Measurements from ENCODE around the gene MCRIP1. TPM values are rescaled to one million over a fixed set of nuclear protein-coding genes. Genes with fewer than 3 reads are reported as not detected.

The MCRIP1 gene
- total and polyA plus RNA-seq, 2 of the 13 experiments (the other 11 are each of a cell fraction or from before 2014, with no cell fraction given) = 79.7 to 84.9 TPM

- Histone ChIP-seq H4K20me1 (ENCODE audit: insufficient read depth, low read length) (no peaks in the 10 kb centered on the region), H3K27ac (ENCODE audit: extremely low read length, insufficient read depth, low read length) (peak overlapping the region; percentile 69), H3K36me3 (replicated peaks in 1 of 2; ENCODE audit: control insufficient read depth in 1 of 2, insufficient read depth in 2 of 2, low read length in 2 of 2) (no peaks in the 10 kb centered on the region), H3K27me3 (ENCODE audit: control insufficient read depth in 1 of 2, insufficient read depth in 2 of 2, low read length in 2 of 2) (no peaks in the 10 kb centered on the region; a peak in 1 of 5 replicates), H3K4me1 (ENCODE audit: insufficient read depth, low read length) (peaks cover 56% of the 10 kb centered on the region), H2AFZ (ENCODE audit: low read length) (no peak overlapping the region), H3K4me3 (replicated peaks in 1 of 3; ENCODE audit: insufficient read depth in 1 of 3, low read depth in 2 of 3, low read length in 3 of 3) (peak overlapping the region; percentile 80 to 86 (median 84)), H3K4me2 (ENCODE audit: low read depth, low read length) (peak overlapping the region; percentile 98), H3K9ac (ENCODE audit: insufficient read depth, low read depth, low read length) (peak overlapping the region; percentile 76), H3K79me2 (ENCODE audit: insufficient read depth, low read length) (peaks cover 19% of the 10 kb centered on the region), H3K9me3 (ENCODE audit: low read length) (no peaks in the 10 kb centered on the region)
- FAIRE-seq = peak; percentile 30
- intact Hi-C loops (cut with micrococcal nuclease; ENCODE audit: unreplicated experiment) (no loop called here), in situ Hi-C loops (cut with HindIII; ENCODE audit: extremely low pct_ligation_motif_present, low pct_unique_long_range_greater_than_20kb) (no loop called here)
- CTCF ChIA-PET (ENCODE audit: low intra/inter-chr PET ratio, low total read pairs) = no interaction called here
- BruUV-seq (replicated peaks) = TSS peak; percentile 54
- POLR2A ChIA-PET = interaction anchor here (1.4 to 3.0 kb wide), 6 partner anchors 10 to 38 kb away, joined by 3 to 52 read pairs (median 14); partner anchors contain the start of genes ARHGDIA and P4HB
- DNase-seq (ENCODE audit: low spot score) = no peak
- ATAC-seq = peak; percentile 30
- 18% methylated on average over 18 of the region's 18 CpGs for WGBS (ENCODE audit: low lambda C conversion rate)
- TF ChIP-seq MNT (IDR thresholded peaks at IDR 0.05) (peak; percentile 51), FLYWCH1 (CRISPR knock-in tag; IDR thresholded peaks at IDR 0.05) (no peak), POGK (CRISPR knock-in tag; conservative IDR thresholded peaks at IDR 0.05) (no peak), ZNF577 (CRISPR knock-in tag; IDR thresholded peaks at IDR 0.05; ENCODE audit: borderline replicate concordance, low read depth) (no peak), SOX13 (IDR thresholded peaks at IDR 0.05) (no peak), SOX13 (CRISPR knock-in tag; conservative IDR thresholded peaks at IDR 0.05 in 1 of 2, IDR thresholded peaks at IDR 0.05 in 1 of 2) (no peak), KLF13 (CRISPR knock-in tag; IDR thresholded peaks at IDR 0.05) (peak; percentile 21; the same call in 1 of the 2 replicates), TFE3 (CRISPR knock-in tag; IDR thresholded peaks at IDR 0.05) (no peak; the same call in 1 of the 2 replicates), GATAD1 (CRISPR knock-in tag; IDR thresholded peaks at IDR 0.05) (no peak), MAX (IDR thresholded peaks at IDR 0.05) (peak; percentile 83), KDM3A (CRISPR knock-in tag; IDR thresholded peaks at IDR 0.05; ENCODE audit: low read depth) (no peak), EHMT2 (IDR thresholded peaks at IDR 0.05; ENCODE audit: borderline replicate concordance, low read depth, low read length) (no peak), ZNF747 (CRISPR knock-in tag; IDR thresholded peaks at IDR 0.05; ENCODE audit: borderline replicate concordance) (no peak), ZNF672 (CRISPR knock-in tag; IDR thresholded peaks at IDR 0.05) (no peak), SP5 (CRISPR knock-in tag; IDR thresholded peaks at IDR 0.05; ENCODE audit: borderline replicate concordance, low read depth) (no peak), JUND (CRISPR knock-in tag; IDR thresholded peaks at IDR 0.05) (no peak), ISX (CRISPR knock-in tag; conservative IDR thresholded peaks at IDR 0.05) (no peak), ZSCAN31 (CRISPR knock-in tag; IDR thresholded peaks at IDR 0.05; ENCODE audit: low read depth) (no peak)
Observed at GRCh38 chr17:81831957-81832607, 1.0 kb downstream of the MCRIP1 start.
